Hematopoietic multipotent progenitor cell treated with erythropoietin and hydrocortisone succinate and interleukin-3 and kit ligand, for 15 days (in vitro differentiated cells): ENCODE measurements around the gene PDE9A.

Source experiments
- DNase-seq: peaks from one replicate; pipeline ENCODE4 v3.0.0-alpha.2; 2015; ENCODE audit warnings: low spot score

The PDE9A gene

GRCh38 chr21:42644223-42645208, 8.9 kb upstream of the PDE9A start:
- DNase-seq, result no peak

GRCh38 chr21:42645211-42646075, 8.0 kb upstream of the PDE9A start:
- DNase-seq, result no peak

GRCh38 chr21:42646076-42646825, 7.2 kb upstream of the PDE9A start:
- no peak for DNase-seq

GRCh38 chr21:42646836-42647235, 6.6 kb upstream of the PDE9A start:
- no peak for DNase-seq

GRCh38 chr21:42648606-42649005, 4.8 kb upstream of the PDE9A start:
- no peak for DNase-seq

GRCh38 chr21:42649122-42650032, 4.0 kb upstream of the PDE9A start:
- DNase-seq, result no peak

- no peak for DNase-seq
These were observed 3.4 kb upstream of the PDE9A start for GRCh38 chr21:42650033-42650370.

- DNase-seq, result no peak
These were observed 2.7 kb upstream of the PDE9A start for GRCh38 chr21:42650441-42651421.

GRCh38 chr21:42651515-42652401, 1.7 kb upstream of the PDE9A start:
- no peak for DNase-seq

GRCh38 chr21:42652527-42653230, 742 bp upstream of the PDE9A start:
- no peak for DNase-seq

- no peak for DNase-seq
These were observed 925 bp downstream of the PDE9A start for GRCh38 chr21:42654179-42654912.

GRCh38 chr21:42654913-42655795, 1.7 kb downstream of the PDE9A start:
- DNase-seq, result no peak

- DNase-seq, result no peak
These were observed 2.7 kb downstream of the PDE9A start for GRCh38 chr21:42655796-42656770.

- DNase-seq, result no peak
These were observed 3.5 kb downstream of the PDE9A start for GRCh38 chr21:42656872-42657271.

GRCh38 chr21:42657676-42658319, 4.4 kb downstream of the PDE9A start:
- no peak for DNase-seq
